ENCODE measurements around the gene SH3RF3.

SH3RF3 gene

DNA sequence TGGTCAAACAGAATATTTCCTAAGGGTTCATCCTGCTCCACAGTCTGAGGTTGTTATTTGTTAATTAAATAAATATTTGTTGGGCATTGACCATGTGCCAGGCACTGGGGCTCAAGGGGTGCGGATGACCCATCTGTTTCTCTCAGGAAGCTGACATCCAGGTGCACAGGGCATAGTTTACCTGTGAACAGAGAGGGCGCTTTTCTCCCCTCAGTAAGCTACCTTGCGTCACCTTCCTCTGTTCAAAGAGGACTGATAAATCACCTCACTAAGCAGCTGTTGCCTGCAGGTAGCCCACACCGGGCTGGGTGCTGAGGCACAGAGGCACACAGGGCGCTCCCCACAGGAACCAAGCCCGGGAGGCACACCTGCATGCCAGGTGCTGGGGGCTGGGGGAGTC lies 41.6 kb downstream of the SH3RF3 start:
- ChIA-PET CTCF (interaction anchor here (1.2 to 2.5 kb wide), 3 partner anchors 44 to 340 kb away, joined by 3 to 15 read pairs (median 3); no protein-coding TSS in a partner anchor), POLR2A (no interaction called here)
- no peak overlapping the region for H3K4me3 ChIP-seq (ENCODE audit: low read depth, low read length)
- TF ChIP-seq, protein P1, sequence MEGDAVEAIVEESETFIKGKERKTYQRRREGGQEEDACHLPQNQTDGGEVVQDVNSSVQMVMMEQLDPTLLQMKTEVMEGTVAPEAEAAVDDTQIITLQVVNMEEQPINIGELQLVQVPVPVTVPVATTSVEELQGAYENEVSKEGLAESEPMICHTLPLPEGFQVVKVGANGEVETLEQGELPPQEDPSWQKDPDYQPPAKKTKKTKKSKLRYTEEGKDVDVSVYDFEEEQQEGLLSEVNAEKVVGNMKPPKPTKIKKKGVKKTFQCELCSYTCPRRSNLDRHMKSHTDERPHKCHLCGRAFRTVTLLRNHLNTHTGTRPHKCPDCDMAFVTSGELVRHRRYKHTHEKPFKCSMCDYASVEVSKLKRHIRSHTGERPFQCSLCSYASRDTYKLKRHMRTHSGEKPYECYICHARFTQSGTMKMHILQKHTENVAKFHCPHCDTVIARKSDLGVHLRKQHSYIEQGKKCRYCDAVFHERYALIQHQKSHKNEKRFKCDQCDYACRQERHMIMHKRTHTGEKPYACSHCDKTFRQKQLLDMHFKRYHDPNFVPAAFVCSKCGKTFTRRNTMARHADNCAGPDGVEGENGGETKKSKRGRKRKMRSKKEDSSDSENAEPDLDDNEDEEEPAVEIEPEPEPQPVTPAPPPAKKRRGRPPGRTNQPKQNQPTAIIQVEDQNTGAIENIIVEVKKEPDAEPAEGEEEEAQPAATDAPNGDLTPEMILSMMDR (IDR thresholded peaks at IDR 0.05; ENCODE audit: insufficient read depth, low read length, missing control alignments), result no peak
- DNase-seq (ENCODE audit: low read depth, low spot score), result no peak

DNA sequence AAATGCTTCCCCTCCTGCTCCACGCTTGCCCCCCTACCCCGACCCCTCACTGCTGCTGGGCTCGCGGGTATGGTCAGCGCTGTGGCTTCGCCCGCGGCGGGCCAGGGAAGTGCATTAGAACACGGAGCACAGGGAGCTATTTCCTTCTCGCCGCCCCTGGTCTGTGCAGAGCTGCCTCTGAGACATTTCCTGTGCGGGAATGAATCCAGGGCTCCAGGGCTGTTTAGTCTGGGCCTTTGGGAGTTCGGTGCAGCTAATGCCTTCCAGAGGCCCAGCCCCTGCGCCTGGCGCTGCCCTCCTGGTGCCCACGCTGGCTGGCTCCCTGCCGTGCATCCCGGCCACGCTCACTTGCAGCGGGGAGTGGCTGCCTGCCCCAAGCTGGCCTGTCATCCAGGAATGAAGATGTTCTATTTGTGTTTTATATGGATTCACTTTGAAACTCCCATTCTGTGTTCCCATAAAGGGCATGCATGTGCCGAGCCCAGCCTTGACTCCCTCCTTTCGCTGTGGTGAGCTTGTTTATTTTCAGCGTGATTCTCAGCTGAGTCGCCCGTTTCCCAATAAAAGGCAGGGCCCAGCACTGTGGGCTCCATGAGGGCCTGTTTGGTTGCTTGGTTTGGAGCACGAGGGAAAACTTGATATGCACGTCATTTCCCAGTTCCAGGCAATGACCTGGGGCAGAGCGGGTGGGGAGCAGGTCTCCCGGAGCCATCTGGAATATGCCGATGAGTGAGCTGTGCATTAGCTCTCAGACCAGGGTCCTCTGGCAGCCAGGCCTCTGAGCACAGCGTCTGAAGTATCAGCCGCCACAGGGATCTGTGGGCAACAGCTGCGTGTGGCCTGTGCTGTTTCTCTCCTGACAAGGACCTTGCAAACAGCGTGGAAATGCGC lies 42.7 kb downstream of the SH3RF3 start:
- H3K4me3 ChIP-seq (ENCODE audit: low read depth, low read length), result peak overlapping the region; percentile 37
- ChIA-PET CTCF (interaction anchor here (1.0 to 2.5 kb wide), 5 partner anchors 22 to 339 kb away, joined by 3 to 15 read pairs (median 3); no protein-coding TSS in a partner anchor), POLR2A (interaction anchor here (0.6 to 1.9 kb wide), 3 partner anchors 9 to 160 kb away, joined by 3 to 8 read pairs (median 3); no protein-coding TSS in a partner anchor)
- TF ChIP-seq, protein P1 (IDR thresholded peaks at IDR 0.05; ENCODE audit: insufficient read depth, low read length, missing control alignments), result peak; percentile 50
- DNase-seq (ENCODE audit: low read depth, low spot score), result peak; percentile 94

DNA sequence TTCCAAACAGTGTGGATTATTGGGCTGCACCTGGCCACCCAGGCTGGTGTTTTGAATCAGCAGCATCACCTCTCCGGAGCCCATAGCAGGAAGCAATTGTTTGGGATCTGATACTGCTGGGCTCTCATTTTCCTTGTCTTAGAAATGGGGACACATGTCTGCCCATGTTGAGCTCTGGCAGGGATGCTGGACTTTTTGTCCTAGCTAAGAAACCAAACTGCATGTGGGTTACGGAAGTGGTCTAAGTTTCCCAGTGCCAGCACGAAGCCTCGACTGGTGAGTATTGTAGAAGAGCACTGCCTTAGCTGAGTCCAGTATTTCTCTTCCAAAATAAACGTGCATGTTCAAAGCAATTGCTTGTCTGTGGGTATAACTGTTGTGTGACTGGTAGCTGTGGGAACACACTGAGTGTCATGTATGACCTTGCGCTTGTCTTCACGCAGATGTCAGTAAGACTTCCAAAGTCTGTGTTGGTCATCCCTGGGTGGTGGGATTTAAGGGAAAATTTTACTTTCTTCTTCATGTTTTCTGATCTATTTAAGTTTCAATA lies 43.6 kb downstream of the SH3RF3 start:
- DNase-seq (ENCODE audit: low read depth, low spot score), result no peak
- CTCF ChIA-PET, result interaction anchor here (0.9 to 2.5 kb wide), 4 partner anchors 9 to 338 kb away, joined by 3 to 15 read pairs (median 4); no protein-coding TSS in a partner anchor
- POLR2A ChIA-PET, result interaction anchor here (0.5 to 1.9 kb wide), 3 partner anchors 10 to 535 kb away, joined by 3 to 8 read pairs (median 5); no protein-coding TSS in a partner anchor
- H3K4me3 ChIP-seq (ENCODE audit: low read depth, low read length), result no peak overlapping the region
- TF ChIP-seq, protein P1 (IDR thresholded peaks at IDR 0.05; ENCODE audit: insufficient read depth, low read length, missing control alignments), result no peak

DNA sequence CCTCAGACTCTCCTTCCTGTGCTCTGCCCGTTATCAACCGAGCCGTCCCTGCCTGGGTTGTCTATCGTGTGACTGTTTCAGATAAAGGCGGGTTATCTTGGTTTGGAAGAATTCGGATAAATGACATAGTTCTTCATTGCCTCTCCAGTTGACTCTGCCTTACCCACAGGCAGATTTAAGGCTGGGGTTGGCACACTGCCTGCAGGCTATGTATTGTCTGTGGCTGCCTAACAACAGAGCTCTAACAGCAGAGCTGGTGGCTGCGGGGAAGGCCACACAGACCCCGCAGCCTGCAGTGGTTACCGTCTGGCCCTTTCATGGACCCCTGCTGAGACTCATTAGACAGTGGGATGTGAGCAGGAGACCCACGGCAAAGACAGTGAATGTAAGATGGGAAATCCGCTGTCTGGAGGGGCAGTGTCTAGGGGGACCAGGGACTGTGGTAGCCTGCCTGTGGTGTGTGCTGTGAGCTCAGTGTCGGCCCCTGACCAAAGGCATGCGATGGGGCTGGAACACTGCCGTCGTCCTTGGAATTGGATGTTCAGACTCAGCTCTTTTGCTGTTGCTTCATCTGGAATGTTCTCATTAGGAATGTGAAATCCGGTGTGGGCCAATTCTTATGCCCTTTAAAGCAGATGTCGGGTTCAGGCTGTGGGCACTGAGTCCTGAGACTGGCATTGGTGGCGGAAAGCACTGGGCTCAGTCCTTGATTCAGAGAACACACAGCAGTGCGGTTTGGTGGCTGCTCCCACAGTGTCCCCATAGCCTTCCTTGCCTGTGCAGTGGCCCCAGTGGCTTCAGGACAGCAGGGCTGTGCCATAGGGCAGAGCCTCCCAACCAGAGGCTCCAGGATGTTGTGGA lies 44.5 kb downstream of the SH3RF3 start:
- DNase-seq (ENCODE audit: low read depth, low spot score), result peak; percentile 79
- ChIA-PET POLR2A (interaction anchor here (0.9 kb wide), 1 partner anchor 48 kb away, joined by 3 read pairs; no protein-coding TSS in a partner anchor), CTCF (no interaction called here)
- H3K4me3 ChIP-seq (ENCODE audit: low read depth, low read length), result peak overlapping the region; percentile 13; the same call in 1 of the 2 replicates
- TF ChIP-seq, protein P1 (IDR thresholded peaks at IDR 0.05; ENCODE audit: insufficient read depth, low read length, missing control alignments), result peak; percentile 5

DNA sequence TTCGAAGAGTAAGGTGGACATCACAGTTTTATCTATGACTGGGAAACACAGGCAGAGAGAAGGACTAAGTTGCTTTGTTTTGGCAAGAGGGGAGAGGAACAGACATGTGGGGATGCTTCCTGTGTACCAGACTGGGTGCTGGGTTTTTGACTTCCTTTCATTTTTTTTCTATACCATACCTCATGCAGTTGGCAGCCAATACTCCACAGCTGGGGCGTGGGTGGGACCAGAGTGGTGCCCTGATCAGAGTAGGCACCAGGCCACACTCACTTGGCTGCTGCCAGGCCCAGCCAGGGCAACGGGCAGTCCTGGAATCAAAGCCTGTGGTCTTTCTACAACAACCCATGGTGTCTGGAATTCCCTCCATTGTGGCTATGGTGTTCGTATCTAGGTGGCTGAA lies 45.2 kb downstream of the SH3RF3 start:
- H3K4me3 ChIP-seq (ENCODE audit: low read depth, low read length), result no peak overlapping the region
- DNase-seq (ENCODE audit: low read depth, low spot score), result no peak
- TF ChIP-seq, protein P1 (IDR thresholded peaks at IDR 0.05; ENCODE audit: insufficient read depth, low read length, missing control alignments), result no peak
- CTCF ChIA-PET, result no interaction called here
- POLR2A ChIA-PET, result interaction anchor here (0.9 kb wide), 1 partner anchor 48 kb away, joined by 3 read pairs; no protein-coding TSS in a partner anchor

All from AG04449 (cell line).